NCI-H2029 treated with DMSO at 0.1 percent for 48 hours (cell line): ENCODE measurements around the gene NDUFB8.
A peak's percentile ranks its signal among the peaks of the same experiment; 100 is the strongest.

Experiments used
- DNase-seq: peaks from one replicate; lab custom pipeline; 2025; lab: John Stamatoyannopoulos, UW

NDUFB8 gene

DNA sequence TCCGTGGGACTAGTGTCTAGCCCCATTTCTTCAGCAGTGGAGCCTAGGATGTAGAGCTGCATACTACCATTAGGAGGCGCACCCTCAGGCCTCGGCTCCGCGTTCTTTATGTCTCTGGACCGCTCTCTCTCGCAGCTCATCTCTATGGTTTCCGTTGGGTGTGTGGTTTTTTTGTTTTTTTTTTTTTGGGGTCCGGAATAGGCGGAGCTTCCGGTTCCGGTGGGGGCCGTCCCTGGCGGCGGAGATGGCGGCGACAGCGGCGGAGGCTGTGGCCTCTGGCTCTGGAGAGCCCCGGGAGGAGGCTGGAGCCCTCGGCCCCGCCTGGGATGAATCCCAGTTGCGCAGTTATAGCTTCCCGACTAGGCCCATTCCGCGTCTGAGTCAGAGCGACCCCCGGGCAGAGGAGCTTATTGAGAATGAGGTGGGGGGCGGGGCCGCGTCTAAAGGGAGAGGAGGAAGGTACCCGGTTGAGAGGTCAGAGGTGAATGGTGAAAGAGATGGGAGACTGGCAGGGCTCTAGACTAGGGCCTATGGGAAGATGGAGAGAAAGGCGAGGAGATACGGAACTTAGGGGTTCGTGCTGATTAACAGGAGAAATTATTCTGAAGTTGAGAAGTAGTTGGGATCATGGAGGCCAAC lies 6.2 kb upstream of the NDUFB8 start, which contains the start of gene HIF1AN:
Gene HIF1AN, plus strand, starts transcription at position 229 of the 639 bp plus-strand sequence. Its CDS starts 16 bp downstream, at position 245.
- peak; percentile 52 for DNase-seq

GRCh38 chr10:100535338-100535714 lies 5.7 kb upstream of the NDUFB8 start:
- DNase-seq: no peak

DNA sequence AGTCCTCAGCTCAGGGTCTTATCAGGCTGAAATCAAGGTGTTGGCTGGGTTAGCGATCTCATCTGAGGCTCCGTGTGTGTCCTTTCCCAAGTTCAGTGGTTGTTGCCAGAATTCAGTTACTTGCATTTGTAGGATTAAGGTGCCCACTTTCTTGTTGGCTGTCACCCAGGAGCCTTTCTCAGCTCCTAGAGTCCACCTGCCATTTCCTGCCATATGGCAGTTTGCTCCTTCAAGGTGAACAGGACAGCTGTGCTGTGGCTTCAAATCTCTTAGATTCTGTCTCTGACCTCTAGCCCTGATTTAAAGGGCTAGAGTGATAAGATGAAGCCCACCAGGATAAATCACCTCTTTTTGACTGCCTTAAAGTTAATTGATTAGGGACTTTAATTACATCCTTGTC lies 5.1 kb upstream of the NDUFB8 start:
- DNase-seq: no peak

- no peak for DNase-seq
Observed at GRCh38 chr10:100531761-100532160, 2.1 kb upstream of the NDUFB8 start.

GRCh38 chr10:100528921-100529474 lies 673 bp downstream of the NDUFB8 start:
- DNase-seq: no peak

GRCh38 chr10:100528123-100528886 lies 1.4 kb downstream of the NDUFB8 start:
- no peak for DNase-seq

DNA sequence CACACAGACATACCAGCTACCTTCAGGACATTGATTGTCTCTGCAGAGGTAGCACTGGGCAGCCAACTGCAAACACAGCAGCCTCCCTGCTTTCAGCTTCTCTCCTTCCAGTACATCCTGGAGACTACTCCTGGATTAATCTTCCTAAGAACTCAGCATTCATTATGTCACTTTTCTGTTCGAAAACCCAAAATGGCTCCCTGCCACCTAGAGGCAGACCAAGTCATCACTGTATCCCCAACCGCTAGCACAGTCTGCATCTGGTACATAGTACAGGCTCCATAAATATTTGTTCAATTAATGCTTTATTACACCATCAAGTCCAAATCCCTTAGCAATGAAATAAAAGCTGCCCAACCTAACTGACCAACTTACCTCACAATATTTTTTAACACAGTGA lies 5.0 kb downstream of the NDUFB8 start:
- DNase-seq: no peak

- no peak for DNase-seq
Observed at GRCh38 chr10:100524206-100524605, 5.5 kb downstream of the NDUFB8 start.

- DNase-seq: no peak
Observed at GRCh38 chr10:100522945-100523344, 6.7 kb downstream of the NDUFB8 start.

GRCh38 chr10:100522107-100522801 lies 7.4 kb downstream of the NDUFB8 start:
- no peak for DNase-seq

DNA sequence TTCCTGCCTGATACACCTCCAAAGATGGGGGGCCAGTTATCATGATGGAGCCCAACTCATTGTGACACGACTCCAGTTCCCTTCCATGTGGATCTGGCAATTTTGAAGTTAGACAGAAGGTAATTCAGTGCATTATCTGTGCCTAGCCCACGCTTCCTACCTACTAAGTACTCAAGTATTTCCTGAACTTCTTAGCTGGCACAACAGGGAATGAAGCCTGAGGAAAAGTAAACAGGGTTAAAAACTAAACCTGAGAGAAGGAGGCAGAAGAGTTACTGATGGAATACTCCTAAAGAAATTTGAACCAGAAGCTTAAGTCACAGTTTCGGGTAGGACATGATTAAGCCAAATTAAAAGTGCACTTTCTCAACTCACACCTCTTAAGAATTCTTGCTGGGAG lies 8.9 kb downstream of the NDUFB8 start:
- DNase-seq: no peak

- no peak for DNase-seq
Observed at GRCh38 chr10:100519311-100520051, 10.2 kb downstream of the NDUFB8 start, which contains the start of gene SEC31B. Gene SEC31B (minus strand): TSS chr10:100519861. CDS start chr10:100516952, 2,909 bp downstream.

DNA sequence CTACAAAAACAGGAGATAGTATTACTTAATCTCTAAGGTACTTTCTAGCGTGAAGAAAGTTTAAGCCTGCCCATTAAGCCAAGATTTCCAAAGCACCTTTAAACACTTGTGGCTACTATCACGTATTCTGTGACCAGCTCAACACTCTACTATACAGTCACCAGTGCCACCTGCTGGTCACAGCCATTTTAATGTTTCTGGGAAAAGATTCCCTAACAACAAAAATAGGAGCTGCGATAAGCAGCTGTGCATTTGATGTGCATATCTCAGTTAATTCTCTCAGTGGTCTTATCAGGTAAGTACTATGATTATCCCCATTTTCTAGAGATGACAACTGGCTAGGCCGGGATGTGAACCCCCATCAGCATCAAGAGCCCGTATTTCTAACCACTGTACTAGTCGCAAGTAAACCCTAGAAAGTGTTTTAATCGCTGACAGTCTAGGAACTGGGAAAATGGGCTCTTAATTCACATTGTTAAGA lies 10.9 kb downstream of the NDUFB8 start:
- no peak for DNase-seq

DNA sequence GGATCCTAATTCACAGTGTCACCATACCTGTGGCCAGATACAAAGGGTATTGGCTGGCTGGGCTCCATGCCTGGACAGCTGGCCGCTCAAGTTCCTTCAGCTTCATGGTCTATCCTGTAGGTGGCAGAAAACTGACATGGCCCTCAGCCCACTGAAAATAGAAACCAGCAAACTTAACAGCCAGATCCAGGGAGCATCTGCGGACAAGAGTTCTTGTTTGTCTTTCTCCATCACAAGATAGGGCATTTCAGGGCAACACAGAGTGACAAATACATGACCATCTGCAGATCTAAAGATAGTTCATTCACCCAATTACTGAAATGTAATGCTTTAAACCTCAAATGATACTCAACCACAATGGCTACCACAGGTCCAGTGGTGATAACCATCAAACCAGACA lies 12.8 kb downstream of the NDUFB8 start:
- DNase-seq: no peak

- no peak for DNase-seq
Observed at GRCh38 chr10:100515612-100516011, 14.1 kb downstream of the NDUFB8 start.

DNA sequence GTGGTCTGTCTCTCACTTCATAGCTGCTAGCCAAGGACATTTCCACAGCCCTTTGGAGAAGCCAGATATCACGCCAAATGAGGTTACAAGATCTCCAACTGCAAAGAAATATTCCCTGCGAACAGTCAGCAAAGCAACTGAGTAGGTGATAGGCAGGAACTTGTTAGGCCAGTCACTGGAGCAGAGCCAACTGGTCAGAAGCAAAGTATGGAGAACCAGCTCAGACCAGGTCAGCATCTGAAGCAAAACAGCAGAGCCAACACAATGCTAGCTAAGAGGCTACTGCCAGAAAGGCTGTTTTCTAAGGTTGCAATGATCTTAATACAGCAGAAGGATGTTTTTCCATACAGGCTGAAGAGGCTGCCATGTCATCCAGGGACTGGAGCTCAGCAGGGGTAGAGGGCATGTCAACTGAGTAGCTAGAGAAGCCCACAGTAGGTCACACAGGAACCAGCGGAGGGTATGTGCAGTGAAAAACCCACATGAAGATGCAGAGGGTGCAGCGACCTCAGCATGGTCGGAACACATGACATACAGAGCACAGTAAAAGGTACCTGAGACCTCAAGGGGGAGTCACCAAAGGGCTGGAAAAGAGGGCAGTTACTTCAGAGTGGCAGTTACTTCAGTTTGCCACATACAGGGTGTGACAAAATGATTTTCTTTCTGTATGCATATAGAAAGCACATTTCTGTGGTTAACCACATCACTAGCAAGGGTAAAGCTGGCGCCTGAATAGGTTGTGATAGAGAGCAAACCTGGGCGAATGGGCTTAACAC lies 18.9 kb downstream of the NDUFB8 start:
- no peak for DNase-seq

DNA sequence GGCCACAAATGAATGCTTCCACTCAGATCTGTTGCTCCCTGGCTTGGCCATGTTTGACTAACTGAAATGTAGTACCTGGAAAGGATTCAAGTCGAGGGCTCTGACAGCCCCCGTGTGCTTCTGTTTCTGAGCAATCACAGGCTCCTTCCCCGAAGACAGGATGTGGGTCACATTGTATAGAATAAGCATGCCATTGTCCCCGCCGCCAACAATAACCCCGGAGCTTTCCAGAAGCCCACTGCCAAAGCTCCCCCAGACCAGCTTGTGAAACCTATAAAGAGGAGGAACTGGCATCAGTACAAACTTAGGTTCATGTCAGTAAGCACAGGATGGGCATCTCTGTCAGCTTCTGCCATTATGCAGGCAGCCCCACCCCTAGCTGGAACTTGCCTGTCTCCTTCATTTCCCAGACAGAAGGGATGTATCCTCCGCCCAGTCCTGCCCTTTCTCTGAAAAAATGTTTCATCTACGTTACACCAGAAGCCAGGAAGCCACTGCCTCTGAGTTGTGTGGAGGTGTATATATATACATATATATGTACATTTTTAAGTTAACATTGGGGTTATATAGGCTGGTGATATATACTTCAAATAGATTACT lies 20.3 kb downstream of the NDUFB8 start:
- no peak for DNase-seq

DNA sequence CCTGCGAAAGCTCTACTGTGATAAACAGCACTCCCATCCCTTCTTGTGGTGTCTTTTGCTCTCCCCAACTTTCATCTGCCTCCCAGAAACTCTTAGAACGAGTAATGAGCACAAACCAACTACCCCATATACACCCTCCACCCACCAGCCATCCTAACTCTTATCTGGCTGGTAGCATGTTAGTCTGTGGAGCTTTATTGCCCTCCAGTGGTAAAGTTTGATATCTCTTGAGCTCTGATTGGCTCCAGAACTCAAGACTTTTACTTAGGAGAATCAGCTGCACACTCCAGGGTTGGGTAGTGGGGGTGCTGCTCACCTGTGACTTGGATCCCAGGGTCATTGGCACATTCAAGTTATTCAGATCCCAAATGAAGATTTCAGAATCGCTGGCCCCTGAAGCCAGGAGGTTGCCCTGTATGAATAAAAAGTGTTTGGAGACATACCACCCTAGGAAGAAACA lies 20.9 kb downstream of the NDUFB8 start:
- no peak for DNase-seq

- no peak for DNase-seq
Observed at GRCh38 chr10:100508266-100508665, 21.4 kb downstream of the NDUFB8 start.

DNA sequence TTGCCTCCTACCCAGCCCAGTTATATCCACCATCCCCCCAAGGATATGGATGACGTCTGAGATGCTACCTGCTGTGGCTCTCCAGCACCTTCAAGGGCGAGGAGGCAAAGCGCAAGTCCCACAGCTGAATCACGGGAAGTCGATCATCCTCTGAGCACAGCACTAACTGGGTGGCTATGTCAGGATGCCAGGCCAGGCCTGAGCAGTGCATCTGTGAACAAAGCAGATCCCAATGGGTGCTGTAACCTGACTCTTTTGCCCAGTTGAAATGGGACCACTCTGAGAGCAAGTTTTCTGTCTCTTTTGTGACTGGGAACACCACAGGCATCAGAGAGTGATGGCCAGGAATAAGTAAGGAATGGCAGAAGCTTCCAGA lies 22.3 kb downstream of the NDUFB8 start:
- DNase-seq: no peak
